Activated CD4-positive, alpha-beta T cell treated with anti-CD3 and anti-CD28 coated beads, Interleukin-10, Interleukin-2, amounts not matched to agents 100 ng/mL and 50 ng/mL, durations not matched to agents 16 hours and 8 hours (primary cell): ENCODE results near the gene TRIM9.

Experiments used
- DNase-seq: peaks from one replicate; pipeline ENCODE4 v3.0.0-alpha.2; 2020

TRIM9 gene

DNA sequence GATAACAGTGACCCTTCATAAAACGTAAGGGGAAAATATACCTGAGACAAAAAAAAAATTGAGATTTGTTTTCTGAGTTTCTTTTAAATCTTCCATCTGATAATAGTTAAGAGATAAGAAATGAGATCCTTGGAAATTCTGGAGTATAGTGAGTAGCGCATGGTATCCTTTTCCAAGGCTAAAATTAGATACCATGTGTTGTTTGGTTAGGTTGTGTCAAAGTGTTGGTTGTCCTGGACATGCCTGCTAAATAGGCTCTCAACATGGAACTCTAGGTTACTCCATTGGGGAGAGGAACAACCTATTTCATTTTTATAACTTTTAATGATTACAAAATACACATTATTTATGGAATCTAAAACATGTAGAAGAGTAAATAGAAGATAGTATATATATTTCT lies 165.4 kb downstream of the TRIM9 start:
- no peak for DNase-seq

DNA sequence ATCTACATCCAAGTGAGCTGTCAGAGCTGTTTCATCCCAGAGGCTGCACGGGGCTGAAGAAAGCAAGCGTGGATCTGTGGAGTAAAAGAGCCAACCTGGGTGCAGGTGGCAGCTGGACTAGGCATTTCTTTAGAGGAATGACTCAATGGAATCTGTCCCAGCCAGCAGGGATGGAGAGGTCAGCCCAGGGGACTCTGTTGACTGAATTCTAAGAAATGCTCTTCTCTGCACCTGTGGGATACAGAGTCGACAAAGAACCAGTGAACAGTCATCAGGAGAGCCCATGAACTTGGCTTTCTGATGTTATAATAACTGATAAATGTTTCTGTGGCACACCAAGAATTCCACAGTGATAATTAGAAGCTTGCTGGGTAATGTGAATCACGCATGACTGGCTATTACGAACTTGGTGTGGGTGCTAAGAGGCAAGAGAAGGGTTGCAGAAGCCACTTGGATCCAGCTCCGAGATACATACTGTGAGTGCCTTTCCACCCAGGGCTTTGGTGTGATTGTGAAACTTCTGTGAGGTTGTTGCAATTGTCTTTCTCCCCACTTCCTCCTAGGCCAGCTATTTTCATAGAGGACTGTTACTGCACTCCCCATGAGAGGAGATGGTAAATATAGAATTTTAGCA lies 166.8 kb downstream of the TRIM9 start:
- DNase-seq = no peak

DNA sequence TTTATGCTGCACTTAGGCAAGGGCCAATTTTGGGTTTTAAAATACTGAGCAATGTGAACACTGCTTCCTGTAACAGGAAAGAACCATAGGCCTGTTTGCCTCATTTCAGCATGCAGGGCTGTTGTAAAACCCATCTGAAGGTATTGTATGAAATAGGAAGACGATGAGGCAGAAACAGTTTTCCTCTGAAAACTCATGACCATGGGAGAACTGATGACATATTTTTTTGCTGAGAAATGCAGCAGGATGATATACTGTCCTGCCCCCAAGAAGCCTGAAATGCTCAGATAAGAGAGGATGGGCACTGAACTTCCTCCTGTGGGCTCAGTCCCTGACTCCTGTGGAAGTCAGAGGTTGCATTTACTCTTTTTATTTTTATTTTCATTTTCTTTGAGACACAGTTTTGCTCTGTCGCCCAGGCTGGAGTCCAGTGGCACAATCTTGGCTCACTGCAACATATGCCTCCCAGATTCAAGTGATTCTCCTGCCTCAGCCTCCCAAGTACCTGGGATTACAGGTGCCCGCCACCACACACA lies 168.0 kb downstream of the TRIM9 start:
- DNase-seq = no peak
